Measurements from ENCODE around the gene NUP37.

NUP37 gene

DNA sequence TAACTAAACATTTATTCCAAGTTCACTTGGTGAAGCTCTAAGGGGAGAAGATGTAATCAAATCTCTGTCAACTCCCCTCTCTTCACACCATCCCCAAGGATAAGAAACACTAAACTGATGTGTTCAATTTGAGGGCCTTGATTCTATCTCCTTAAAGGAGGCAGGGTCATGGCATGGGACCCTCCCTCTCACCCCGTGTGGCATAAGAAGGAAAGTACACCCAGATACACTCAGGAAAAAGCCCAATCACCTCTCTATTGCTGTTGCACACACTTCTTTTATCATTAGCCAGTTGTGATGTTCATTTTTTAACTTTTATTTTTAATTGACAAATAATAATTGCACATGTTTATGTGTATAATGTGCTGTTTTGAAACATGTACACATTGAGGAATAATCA lies 93.2 kb downstream of the NUP37 start:
- no peak for DNase-seq (ENCODE audit: low spot score)

- DNase-seq (ENCODE audit: low spot score) = no peak
Observed at GRCh38 chr12:102024765-102025164, 95.1 kb downstream of the NUP37 start.

GRCh38 chr12:102023343-102023930 lies 96.5 kb downstream of the NUP37 start:
- DNase-seq (ENCODE audit: low spot score) = no peak
